OCI-LY3 (cell line): ENCODE measurements around the gene SWT1.

Experiments
- H2AFZ ChIP-seq: fragments of 200-600, 300-600 bp; shearing (Covaris generic); 2 replicates; pipeline ENCODE4 v1.6.0; 2014; ENCODE audit warnings: antibody characterized with exemption, low read depth, low read length
- H3K27ac ChIP-seq: fragments of 200-600, 300-600 bp; sonication (generic); 2 replicates; pipeline ENCODE4 v1.5.1; 2014; ENCODE audit warnings: mild to moderate bottlenecking, low read length, moderate library complexity, mixed read lengths
- H3K27me3 ChIP-seq: fragments of 200-600, 300-600 bp; sonication (generic); 2 replicates; pipeline ENCODE4 v1.6.1; 2014; ENCODE audit warnings: low read depth, low read length, mixed read lengths
- H3K36me3 ChIP-seq: fragments of 200-600, 300-600 bp; sonication (generic); replicated peaks from 2 replicates; pipeline ENCODE3; 2014; ENCODE audit warnings: low read depth, low read length, mixed read lengths
- H3K4me1 ChIP-seq: fragments of 300-600, 200-600 bp; sonication (generic); 2 replicates; pipeline ENCODE4 v1.6.1; 2014; ENCODE audit warnings: low read length, mixed read lengths
- H3K4me2 ChIP-seq: fragments of 200-600, 300-600 bp; sonication (generic); 2 replicates; pipeline ENCODE4 v1.6.1; 2014; ENCODE audit warnings: low read length, mixed read lengths
- H3K4me3 ChIP-seq: fragments of 300-600, 200-600 bp; sonication (generic); 2 replicates; pipeline ENCODE4 v1.5.1; 2014; ENCODE audit warnings: antibody characterized with exemption, mild to moderate bottlenecking, low read length, moderate library complexity
- H3K79me2 ChIP-seq: fragments of 300-600, 200-600 bp; shearing (Covaris generic); 2 replicates; pipeline ENCODE4 v1.6.1; 2014; ENCODE audit warnings: mild to moderate bottlenecking, low read length, mixed read lengths
- H3K9ac ChIP-seq: fragments of 300-600, 200-600 bp; shearing (Covaris generic); 2 replicates; pipeline ENCODE4 v1.6.0; 2014; ENCODE audit warnings: mild to moderate bottlenecking, low read length, moderate library complexity
- H3K9me3 ChIP-seq: fragments of 200-600, 300-600 bp; shearing (Covaris generic); 2 replicates; pipeline ENCODE4 v1.6.1; 2014; ENCODE audit warnings: low read length, mixed read lengths; ENCODE audit not compliant: insufficient read depth
- H4K20me1 ChIP-seq: fragments of 200-600, 300-600 bp; sonication (generic); 2 replicates; pipeline ENCODE4 v1.6.1; 2016; ENCODE audit warnings: low read length, mixed read lengths; ENCODE audit not compliant: insufficient read depth
- CTCF ChIP-seq: fragments of 200-600, 300-600 bp; sonication (generic); IDR thresholded peaks from 2 replicates; pipeline ENCODE4 v1.5.1; 2014; ENCODE audit warnings: antibody characterized with exemption, low read length, low read depth
- EZH2phosphoT487 ChIP-seq: fragments of 200-600 bp; shearing (Covaris generic); IDR thresholded peaks from 2 replicates; pipeline ENCODE4 v1.6.1; 2018; ENCODE audit warnings: antibody characterized with exemption, mixed run types, low read depth

SWT1 gene

GRCh38 chr1:185137896-185138545 is 18.9 kb upstream of the SWT1 start:
- TF ChIP-seq EZH2phosphoT487 (no peak), CTCF (no peak)
- no peak overlapping the region for H3K9ac ChIP-seq
- no peak overlapping the region for H2AFZ ChIP-seq
- H3K27ac ChIP-seq, result no peak overlapping the region
- H3K27me3 ChIP-seq, result no peaks in the 10 kb centered on the region
- no peak overlapping the region for H3K4me3 ChIP-seq
- H4K20me1 ChIP-seq, result no peaks in the 10 kb centered on the region
- peaks cover 40% of the 10 kb centered on the region for H3K36me3 ChIP-seq
- H3K9me3 ChIP-seq, result no peaks in the 10 kb centered on the region
- no peaks in the 10 kb centered on the region for H3K79me2 ChIP-seq
- no peak overlapping the region for H3K4me2 ChIP-seq
- no peaks in the 10 kb centered on the region for H3K4me1 ChIP-seq

GRCh38 chr1:185139246-185139645 is 17.7 kb upstream of the SWT1 start:
- no peaks in the 10 kb centered on the region for H3K9me3 ChIP-seq
- H3K4me1 ChIP-seq, result no peaks in the 10 kb centered on the region
- H3K9ac ChIP-seq, result no peak overlapping the region
- H3K79me2 ChIP-seq, result no peaks in the 10 kb centered on the region
- H3K4me3 ChIP-seq, result no peak overlapping the region
- peaks cover 30% of the 10 kb centered on the region for H3K36me3 ChIP-seq
- H3K27me3 ChIP-seq, result no peaks in the 10 kb centered on the region
- no peak overlapping the region for H2AFZ ChIP-seq
- no peaks in the 10 kb centered on the region for H4K20me1 ChIP-seq
- H3K4me2 ChIP-seq, result no peak overlapping the region
- H3K27ac ChIP-seq, result no peak overlapping the region
- no peak for TF ChIP-seq CTCF
- TF ChIP-seq EZH2phosphoT487, result no peak

GRCh38 chr1:185144233-185144632 is 12.7 kb upstream of the SWT1 start:
- no peak for TF ChIP-seq EZH2phosphoT487
- no peak for TF ChIP-seq CTCF
- no peak overlapping the region for H3K4me2 ChIP-seq
- no peak overlapping the region for H3K4me3 ChIP-seq
- no peaks in the 10 kb centered on the region for H3K79me2 ChIP-seq
- H3K4me1 ChIP-seq, result no peaks in the 10 kb centered on the region
- H2AFZ ChIP-seq, result no peak overlapping the region
- no peaks in the 10 kb centered on the region for H4K20me1 ChIP-seq
- no peaks in the 10 kb centered on the region for H3K9me3 ChIP-seq
- no peak overlapping the region for H3K9ac ChIP-seq
- H3K27ac ChIP-seq, result no peak overlapping the region
- H3K36me3 ChIP-seq, result peaks cover 30% of the 10 kb centered on the region
- no peaks in the 10 kb centered on the region for H3K27me3 ChIP-seq

GRCh38 chr1:185151215-185151614 is 5.8 kb upstream of the SWT1 start:
- TF ChIP-seq CTCF (no peak), EZH2phosphoT487 (no peak)
- peaks cover 26% of the 10 kb centered on the region for H3K36me3 ChIP-seq

More at GRCh38 chr1:185151215-185151614, 5.8 kb upstream of the SWT1 start:
- Histone ChIP-seq H3K4me3 (no peak overlapping the region), H3K27ac (no peak overlapping the region), H2AFZ (no peak overlapping the region), H3K27me3 (no peaks in the 10 kb centered on the region), H3K9ac (no peak overlapping the region), H3K4me1 (peaks cover 18% of the 10 kb centered on the region), H3K79me2 (peaks cover 19% of the 10 kb centered on the region), H3K9me3 (no peaks in the 10 kb centered on the region), H3K4me2 (no peak overlapping the region), H4K20me1 (no peaks in the 10 kb centered on the region)
